M059J (cell line): ENCODE measurements around the gene SPOCD1. TPM values are rescaled to one million over a fixed set of nuclear protein-coding genes. Genes with fewer than 3 reads are reported as not detected.

Experiments
- DNase-seq: peaks from one replicate; pipeline ENCODE4 v3.0.0-alpha.2; 2012; ENCODE audit warnings: low read depth
- total RNA-seq: library from RNA; depleted of rRNA; stranded (reverse); fragments of >200 nt; shearing (Covaris generic); gene quantifications from 2 replicates; pipeline ENCODE4 v1.2.3, GENCODE V29; 2014

The SPOCD1 gene
- total RNA-seq, 1 experiment from 2014 or later, result 52.0 TPM

GRCh38 chr1:31771891-31772668 is 43.7 kb downstream of the SPOCD1 start:
- DNase-seq, result no peak

GRCh38 chr1:31769720-31770390 is 46.0 kb downstream of the SPOCD1 start:
- peak; percentile 49 for DNase-seq

- no peak for DNase-seq
Observed at GRCh38 chr1:31768939-31769704, 46.7 kb downstream of the SPOCD1 start.

GRCh38 chr1:31768407-31768907 is 47.4 kb downstream of the SPOCD1 start:
- DNase-seq, result no peak

- DNase-seq, result no peak
Observed at GRCh38 chr1:31767225-31767624, 48.6 kb downstream of the SPOCD1 start.

- no peak for DNase-seq
Observed at GRCh38 chr1:31765516-31765915, 50.3 kb downstream of the SPOCD1 start.

- peak; percentile 46 for DNase-seq
Observed at GRCh38 chr1:31765041-31765467, 50.8 kb downstream of the SPOCD1 start.

- DNase-seq, result no peak
Observed at GRCh38 chr1:31764312-31765040, 51.3 kb downstream of the SPOCD1 start, which contains the start of gene ADGRB2. TSS of gene ADGRB2 (minus strand) at chr1:31764340. CDS start at chr1:31757221, 7,119 bp downstream.

GRCh38 chr1:31763671-31764311 is 52.0 kb downstream of the SPOCD1 start:
- DNase-seq, result no peak

GRCh38 chr1:31762726-31763670 is 52.8 kb downstream of the SPOCD1 start:
- peak; percentile 80 for DNase-seq

- no peak for DNase-seq
Observed at GRCh38 chr1:31762323-31762722, 53.5 kb downstream of the SPOCD1 start.

GRCh38 chr1:31761883-31762282 is 53.9 kb downstream of the SPOCD1 start:
- peak; percentile 73 for DNase-seq

GRCh38 chr1:31760471-31761470 is 55.1 kb downstream of the SPOCD1 start:
- peak; percentile 84 for DNase-seq

GRCh38 chr1:31759298-31760023 is 56.4 kb downstream of the SPOCD1 start:
- peak; percentile 54 for DNase-seq

GRCh38 chr1:31758823-31759222 is 57.0 kb downstream of the SPOCD1 start:
- no peak for DNase-seq

- DNase-seq, result no peak
Observed at GRCh38 chr1:31757989-31758388, 57.8 kb downstream of the SPOCD1 start.

- DNase-seq, result no peak
Observed at GRCh38 chr1:31757204-31757679, 58.6 kb downstream of the SPOCD1 start.

- no peak for DNase-seq
Observed at GRCh38 chr1:31756578-31756977, 59.2 kb downstream of the SPOCD1 start.
